CD4-positive, alpha-beta T cell treated with Interleukin-12 subunit alpha and Interleukin-12 subunit beta, for 1 hour (primary cell): ENCODE measurements around the gene ISG15.
"Not testable (repeated sequence)": the region's sequence is repeated elsewhere in the genome, so short reads cannot be mapped to it uniquely, and the experiment has no call there.

ENCODE experiments used
- DNase-seq: peaks from one replicate; pipeline ENCODE4 v3.0.0-alpha.2; 2020

Gene ISG15

DNA sequence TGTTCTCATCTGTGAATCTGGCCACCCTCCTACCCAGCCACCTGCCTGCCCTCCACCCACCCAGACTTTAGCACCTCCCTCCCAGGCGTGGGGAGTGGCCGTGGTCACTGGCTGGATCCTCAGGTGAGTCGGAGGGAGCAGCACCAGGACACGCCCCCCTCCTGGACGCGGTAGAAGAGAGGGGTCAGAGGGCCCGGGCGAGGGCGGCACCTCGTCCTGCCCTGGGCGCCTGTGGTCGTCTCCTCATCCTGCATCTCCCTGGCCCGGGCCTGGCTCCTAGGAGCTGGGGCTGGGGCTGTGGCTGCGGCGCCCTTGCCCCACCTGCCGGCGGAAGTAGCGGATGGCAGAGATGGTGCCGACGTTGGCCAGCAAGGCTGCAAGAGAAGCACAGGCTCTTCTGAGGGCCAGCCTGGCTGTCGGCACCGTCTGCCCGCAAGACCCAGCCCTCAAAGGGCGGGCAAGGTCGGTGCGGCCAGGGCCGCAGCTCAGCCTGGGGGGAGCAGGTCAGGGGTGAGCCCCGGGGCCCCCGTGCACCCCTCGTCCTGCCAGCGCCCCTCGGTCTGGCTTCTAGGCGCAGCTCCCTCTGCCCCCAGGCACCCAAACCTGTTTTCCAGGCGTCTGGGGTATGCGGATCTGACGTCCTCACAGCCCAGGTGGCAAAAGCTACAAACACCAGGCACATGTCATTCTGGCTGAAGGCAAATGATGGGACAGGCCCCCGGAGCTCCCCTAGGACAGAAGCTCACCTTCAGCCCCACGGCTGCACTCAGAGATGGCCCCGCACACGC, 37.2 kb upstream of the ISG15 start:
- DNase-seq = peak; percentile 76

DNA sequence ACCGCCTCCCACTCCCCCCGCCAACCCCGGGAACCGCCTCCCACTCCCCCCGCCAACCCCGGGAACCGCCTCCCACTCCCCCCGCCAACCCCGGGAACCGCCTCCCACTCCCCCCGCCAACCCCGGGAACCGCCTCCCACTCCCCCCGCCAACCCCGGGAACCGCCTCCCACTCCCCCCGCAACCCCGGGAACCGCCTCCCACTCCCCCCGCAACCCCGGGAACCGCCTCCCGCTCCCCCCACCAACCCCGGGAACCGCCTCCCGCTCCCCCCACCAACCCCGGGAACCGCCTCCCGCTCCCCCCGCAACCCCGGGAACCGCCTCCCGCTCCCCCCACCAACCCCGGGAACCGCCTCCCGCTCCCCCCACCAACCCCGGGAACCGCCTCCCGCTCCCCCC, 36.5 kb upstream of the ISG15 start:
- not testable (repeated sequence) for DNase-seq

DNA sequence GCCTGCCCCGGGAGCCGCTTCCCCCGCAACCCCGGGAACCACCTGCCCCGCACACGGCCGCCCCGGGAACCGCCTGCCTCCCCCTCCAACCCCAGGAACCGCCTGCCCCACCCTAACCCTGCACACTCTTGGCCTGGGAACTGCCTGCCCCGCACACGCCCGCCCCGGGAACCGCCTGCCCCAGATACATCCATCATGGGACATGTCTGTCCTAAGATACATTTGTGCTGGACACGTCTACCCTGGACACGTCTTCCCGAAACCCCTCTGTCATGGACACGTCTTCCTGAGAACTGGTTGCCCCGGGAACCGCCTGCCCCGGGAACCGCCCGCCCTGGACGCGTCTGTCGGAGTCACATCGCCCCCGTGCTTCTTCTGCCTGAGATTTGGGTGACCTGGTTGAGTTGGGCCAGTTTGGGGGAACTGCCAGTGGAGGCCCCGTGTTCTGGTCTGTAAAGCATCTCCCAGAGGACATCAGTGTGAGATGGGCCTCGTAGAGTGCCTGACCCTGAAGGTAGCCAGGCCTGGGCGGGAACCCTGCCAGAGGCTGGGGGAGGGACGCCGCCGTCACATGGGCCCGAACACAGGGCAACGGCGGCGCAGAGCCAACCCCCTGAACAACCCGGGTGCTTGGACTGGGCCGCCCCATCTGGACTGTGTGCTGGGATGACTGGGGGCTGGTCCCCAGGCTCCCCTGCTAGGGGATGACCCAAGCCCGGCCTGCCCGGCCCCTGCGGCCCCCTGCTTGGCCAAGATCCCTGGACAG, 35.0 kb upstream of the ISG15 start:
- no peak for DNase-seq

DNA sequence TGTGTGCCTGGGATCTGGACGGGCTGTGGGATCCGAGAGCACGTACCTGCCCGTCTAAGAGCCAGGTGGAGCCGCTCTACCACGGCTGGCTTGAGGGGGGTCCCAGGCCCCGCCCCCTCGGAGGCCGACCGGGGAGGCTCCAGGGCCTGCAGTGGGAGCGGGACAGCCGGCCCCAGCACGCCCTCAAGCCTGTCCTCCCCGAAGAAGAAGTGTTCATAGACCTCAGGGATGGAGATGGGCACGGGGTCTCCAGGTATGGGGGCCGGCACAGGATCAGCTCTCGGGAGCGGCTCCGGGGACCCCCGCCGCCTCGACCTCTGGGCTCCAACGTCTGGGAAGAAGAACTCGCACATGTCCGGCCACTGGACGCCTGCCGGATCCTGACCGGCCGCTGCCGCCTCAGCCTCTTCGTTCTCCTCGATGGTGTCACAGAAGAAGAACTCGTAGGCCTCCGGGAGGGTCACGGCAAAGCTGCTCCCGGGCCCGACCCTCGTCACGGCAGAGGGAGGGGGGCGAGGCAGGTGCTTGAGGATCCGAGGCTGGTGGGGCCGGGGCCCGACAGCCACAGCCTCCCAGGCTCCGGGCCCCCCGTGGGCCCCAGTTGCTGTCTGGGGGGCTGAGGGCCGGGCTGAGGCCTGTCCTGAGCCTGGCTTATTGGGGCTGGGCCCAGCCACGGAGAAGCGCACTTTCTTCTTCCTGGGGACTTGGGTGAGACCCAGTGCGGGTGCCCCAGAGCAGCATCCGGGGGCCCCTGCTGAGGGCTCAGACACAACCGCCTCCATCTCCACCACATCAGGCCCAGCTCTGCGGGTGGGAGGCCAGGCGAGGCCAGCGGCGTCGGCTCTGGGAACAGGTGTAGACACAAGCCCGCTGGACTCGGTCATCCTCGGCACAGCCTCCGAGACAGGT, 34.2 kb upstream of the ISG15 start:
- DNase-seq = no peak

DNA sequence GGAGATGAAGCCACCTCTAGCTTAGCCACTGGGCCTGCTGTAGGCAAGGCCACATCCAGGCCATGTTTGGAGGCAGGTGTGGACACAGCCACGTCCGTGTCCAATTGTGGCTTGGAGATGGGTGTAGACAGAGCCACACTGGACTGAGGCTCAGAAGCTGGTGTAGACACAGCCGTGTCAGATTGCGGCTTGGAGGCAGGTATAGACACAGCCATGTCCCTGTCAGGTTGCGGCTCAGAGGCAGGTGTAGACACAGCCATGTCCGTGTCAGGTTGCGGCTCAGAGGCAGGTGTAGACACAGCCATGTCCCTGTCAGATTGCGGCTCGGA, 33.6 kb upstream of the ISG15 start:
- no peak for DNase-seq

DNA sequence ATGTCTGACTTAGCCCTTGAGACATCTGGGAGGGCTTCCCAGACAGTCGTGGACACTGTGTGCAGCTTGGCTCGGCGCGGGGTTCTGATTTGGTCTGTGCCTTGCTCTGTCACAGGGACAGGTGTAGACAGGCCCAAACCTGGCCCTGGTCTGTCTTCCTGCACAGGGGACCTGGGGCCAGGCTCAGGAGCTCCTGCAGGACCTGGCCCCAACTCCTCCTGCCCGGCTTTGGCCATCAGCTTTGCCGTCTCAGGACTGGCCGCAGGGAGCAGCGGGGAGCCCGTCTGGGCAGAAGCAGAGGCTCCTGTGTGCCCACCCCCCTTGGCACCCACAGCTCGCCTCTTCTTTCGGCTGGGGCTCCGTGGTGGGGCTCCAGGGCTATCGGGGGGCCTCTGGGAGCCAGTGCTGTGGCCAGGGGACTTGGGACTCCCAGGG, 33.1 kb upstream of the ISG15 start:
- no peak for DNase-seq

DNA sequence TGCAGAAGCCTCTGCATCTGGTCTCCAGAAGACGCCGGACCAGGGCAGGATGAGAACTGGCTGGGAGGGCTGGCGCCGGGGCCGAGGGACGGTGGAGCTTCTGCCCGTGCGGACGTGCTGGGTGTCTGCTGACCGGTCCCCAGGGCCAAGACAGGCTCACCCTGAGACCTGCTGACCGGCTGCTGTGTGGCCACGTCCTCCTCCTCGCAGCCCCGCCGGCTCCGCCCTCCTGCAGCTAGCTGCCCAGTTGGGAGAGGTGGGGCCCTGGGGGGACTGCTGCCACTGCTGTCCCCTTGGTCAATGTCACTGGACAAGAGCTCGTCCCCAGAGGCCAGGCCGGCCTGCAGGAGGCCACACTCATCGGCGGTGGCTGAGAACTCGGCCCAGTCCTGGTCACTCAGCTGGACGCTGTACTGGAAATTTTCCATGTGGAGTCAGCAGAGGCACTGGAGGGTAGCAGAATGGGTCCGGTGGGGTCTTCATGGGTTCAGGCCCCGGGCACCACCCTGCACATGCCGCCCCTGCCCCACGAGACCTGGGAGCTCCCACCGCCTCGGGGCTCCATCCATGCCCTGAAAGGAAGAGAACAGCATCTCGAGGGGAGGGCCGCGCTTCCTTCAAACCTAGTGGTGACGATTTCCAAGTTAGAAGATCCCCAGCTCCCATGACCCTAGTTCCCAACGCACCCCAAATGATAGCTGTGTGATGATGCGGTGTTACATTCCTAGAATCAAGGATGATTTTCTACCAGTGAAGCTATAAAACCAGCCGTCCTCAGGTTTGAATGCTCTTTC, 32.5 kb upstream of the ISG15 start:
- DNase-seq = no peak

DNA sequence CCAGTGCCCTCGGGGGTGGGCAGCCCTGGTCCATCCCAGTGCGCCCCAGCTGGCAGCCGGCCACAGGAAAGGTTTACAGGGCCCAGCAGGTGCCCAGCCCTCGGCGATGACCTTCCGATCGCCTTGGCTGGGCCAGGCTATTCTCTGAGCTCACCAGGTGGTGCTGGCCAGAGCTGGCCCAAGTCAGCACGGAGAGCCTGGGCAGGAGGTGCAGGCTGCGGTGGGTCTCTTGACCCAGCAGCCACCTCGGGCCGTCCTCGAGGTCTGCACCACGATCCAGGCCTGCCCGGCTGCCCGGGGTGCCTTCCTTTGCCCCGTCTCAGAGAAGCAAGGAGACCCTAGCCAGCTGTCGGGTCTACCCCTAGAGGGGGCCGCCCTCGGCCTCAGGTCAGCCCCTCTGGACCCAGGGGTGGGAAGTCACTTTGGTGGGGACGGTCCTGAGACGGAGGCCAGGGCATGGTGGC, 31.8 kb upstream of the ISG15 start:
- no peak for DNase-seq

DNA sequence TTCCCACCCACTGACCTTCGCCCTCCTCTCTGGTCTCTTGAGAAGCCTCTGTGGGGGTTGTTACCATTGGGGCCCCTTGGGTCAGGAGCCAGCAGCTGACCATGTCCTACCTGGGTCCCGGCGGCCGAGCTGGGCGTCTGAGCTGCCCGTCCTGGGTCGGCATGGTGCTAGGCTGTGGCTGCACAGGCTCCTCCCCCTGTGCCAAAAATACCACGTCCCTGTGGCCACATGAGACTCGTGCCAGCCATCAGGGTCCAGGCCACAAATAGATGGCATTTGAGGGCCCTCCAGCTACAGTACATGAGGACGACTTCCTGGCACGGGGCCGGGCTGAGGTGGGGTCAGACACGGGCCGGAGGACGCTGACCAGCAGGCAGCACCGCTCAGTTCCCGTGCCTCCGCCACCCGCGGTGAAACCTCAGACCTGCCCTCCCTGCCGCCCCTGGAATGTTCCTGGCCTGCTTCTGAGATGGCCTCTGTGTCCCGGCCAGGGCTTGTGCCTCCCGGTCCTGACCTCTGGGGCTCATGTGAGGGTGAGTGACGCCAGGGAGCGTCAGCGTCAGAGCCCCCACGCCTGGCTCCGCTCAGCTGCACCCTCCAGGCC, 31.2 kb upstream of the ISG15 start, which contains the start of gene PERM1:
PERM1 (minus strand) TSS at position 139 of the 604 bp plus-strand sequence. CDS start 1,064 bp downstream, outside the sequence.
- DNase-seq = no peak

DNA sequence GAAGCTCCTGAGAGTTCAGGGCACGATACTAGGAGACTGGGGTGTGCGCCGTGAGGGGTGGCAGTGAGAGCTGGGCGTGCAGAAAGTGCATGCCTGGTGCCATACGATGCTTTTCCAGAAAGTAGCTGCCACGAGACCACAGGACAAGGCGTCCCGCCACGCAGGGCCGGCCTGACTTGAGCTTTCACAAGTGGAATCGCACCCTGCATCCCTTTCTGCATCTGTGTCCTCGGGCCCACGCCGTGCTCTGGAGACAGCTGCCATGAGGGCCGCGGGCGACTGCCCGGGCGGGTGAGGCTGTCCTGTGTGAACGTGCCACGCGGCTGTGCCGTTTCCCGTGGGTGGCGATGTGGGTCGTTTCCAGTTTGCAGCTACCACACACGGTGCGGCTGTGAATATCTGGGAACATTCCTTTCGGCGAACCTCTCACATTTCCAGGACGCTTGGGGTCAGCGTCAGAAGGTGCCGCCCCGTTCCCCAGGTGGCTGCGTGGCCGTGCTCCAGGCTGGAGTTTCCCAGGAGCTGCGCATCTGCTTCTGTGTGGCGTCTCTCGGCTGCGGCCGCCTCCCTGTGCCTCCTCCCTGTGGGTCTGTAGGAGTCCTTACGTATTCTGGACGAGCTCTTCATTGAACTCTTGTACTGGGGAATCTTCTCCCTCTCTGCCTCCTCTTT, 30.4 kb upstream of the ISG15 start:
- no peak for DNase-seq

DNA sequence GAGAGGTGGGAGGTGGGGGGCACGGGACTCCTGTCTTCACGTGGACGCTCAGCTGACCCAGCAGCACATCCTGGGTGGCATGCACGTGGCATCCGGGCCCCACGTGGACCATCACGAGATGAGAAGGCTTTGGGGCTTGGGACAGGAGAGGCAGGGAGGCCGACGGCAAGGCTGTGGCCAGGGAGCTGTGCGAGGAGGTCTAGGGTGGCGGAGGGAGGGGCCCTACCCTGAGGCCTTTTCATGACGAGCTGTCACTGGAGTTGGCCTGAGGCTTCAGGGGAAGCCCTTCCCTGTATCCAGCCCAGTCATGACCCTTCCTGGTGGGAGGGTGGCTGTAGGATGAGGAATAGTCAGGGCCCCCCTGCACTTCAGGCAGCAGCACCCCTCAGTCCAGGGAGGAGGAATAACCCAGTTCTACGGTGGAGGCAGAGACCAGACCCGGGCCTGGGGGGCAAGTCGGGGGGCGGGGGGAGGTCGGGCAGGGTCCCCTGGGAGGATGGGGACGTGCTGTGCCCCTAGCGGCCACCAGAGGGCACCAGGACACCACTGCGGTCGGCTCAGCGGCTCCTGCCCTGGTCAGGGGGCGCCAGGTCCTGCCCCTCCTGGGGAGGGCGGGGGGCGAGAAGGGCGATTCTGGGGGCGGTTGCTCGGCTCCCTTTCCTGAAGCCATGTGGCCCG, 29.4 kb upstream of the ISG15 start:
- DNase-seq = peak; percentile 64

DNA sequence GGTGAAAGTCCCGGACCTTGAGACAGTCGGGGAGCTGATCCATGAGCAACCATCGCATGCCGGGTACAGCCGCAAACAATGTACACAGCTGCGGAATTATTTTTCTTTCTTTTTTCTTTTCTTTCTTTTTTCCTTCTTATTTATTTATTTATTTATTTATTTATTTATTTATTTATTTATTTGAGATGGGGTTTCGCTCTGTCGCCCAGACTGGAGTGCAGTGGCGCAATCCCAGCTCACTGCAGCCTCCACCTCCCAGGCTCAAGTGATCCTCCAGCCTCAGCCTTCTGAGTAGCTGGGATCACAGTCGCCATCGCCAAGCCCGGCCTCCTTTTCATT, 28.9 kb upstream of the ISG15 start:
- DNase-seq = no peak

DNA sequence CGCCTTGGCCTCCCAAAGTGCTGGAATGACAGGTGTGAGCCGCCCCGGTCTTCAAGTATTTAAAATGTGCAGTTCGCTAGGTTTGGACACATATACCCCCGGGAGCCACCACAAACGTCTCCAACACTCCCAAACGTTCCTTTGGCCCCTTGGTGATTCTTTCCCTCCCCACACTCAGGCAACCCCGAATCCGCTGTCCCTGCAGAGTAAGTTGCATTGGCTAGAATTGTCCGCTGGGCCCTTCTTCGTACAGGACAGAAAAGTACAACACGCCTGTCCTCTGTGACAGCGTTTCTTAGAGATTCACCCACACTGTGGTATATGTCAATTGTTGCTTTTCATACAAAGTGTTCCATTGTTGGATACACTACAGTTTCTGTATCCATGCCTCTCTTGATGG, 28.2 kb upstream of the ISG15 start:
- no peak for DNase-seq

DNA sequence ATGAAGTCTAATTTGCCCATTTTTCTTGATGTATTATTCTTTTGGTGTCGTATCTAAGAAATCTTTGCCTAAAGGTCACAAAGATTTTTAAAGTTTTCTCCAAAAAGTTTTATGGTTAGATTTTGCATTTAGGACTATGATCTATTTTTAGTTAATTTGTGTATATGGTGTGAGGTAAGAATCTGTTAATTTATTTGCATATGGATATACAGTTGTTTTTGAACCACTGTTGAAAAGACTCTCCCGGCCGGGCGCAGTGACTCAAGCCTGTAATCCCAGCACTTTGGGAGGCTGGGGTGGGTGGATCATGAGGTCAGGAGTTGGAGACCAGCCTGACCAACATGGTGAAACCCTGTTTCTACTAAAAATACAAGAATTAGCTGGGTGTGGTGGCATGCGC, 25.2 kb upstream of the ISG15 start:
- not testable (repeated sequence) for DNase-seq

DNA sequence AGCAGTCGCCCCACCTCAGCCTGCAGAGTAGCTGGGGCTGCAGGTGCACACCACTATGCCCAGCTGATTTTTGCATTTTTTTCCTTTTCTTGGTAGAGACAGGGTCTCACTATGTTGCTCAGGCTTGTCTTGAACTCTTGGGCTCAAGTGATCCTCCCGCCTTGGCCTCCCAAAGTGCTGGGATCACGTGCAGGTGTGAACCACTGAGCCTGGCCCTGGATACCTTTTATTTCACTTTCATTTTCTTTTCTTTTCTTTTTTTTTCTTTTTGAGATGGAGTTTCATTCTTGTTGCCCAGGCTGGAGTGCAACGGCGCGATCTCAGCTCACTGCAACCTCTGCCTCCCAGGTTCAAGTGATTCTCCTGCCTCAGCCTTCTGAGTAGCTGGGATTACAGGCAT, 22.0 kb upstream of the ISG15 start:
- not testable (repeated sequence) for DNase-seq

DNA sequence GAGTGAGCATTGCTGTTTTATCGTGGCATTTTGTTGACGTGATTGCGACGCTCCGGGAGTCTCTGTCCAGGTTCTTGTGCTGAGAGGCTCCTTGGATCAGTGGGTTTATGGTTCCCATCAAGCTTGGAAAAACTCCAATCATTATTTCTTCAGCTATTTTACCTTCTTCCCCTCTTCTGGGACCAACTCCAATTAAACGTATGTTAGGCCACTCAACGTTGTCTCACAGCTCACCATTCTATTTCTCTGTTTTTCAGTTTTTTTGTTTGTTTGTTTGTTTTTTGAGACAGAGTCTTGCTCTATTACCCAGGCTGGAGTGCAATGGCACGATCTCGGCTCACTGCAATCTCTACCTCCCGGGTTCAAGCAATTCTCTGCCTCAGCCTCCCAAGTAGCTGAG, 21.4 kb upstream of the ISG15 start:
- DNase-seq = no peak

DNA sequence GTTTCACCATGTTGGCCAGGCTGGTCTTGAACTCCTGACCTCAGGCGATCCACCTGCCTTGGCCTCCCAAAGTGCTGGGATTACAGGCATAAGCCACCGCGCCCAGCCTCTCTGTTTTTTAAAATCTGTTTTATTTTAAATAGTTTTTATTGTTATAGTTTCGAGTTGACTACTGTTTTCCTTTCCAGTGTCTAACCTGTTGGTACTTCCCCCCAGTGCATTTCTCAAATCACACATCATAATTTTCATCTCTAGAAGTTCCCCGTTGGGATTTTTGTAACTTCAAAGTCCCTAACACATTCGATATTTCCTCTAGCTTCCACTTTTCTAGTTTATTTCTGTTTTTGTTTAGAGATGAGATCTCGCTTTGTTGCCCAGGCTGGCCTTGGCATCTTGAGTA, 20.9 kb upstream of the ISG15 start:
- DNase-seq = no peak

DNA sequence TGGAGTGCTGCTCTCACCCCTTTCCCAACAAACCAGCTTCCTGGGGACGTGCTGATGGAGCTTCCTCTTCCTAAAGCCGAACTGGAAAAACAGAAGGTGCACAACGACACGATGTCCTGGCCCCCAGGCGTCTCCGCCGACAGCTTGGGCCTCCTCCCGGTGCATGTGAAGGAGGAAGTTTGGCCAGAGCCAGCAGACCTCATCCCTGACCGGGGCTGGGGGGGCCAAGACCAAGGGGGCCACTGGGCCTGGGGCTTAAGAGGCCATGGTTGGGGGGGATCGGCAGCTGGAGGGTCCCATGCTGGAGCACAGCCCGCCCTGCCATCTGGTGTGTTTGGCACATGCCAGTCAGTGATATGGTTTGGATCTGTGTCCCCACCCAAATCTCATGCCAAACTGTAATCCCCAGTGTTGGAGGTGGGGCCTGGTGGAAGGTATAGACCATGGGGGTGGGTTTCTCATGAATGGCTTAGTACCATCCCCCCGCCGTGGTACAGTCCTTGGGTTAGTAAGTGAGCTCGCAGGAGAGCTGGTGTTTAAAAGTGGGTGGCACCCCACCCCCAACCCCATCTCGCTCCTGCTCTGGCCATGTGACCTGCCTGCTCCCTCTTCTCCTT, 19.8 kb upstream of the ISG15 start:
- DNase-seq = no peak

DNA sequence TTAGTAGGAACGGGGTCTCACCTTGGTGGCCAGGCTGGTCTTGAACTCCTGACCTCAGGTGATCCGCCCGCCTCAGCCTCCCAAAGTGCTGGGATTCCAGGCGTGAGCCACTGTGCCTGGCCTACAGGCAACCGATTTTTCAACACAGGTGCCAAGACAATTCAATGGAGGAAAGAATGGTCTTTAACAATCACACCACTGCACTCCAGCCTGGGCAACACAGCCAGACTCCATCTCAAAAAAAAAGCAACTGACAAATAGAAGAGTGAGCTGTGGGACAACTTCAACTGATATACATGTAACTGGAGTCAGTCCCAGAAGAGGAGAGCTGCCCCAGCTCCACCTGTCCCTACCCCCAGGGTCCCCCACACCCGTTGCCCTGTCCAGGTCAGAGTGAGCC, 18.8 kb upstream of the ISG15 start:
- not testable (repeated sequence) for DNase-seq
